Ascending aorta (tissue), 2 donors: ENCODE data around the gene OCEL1. TPM values are rescaled to one million over a fixed set of nuclear protein-coding genes. Genes with fewer than 3 reads are reported as not detected.

Experiments used
- DNase-seq, 2 donors: peaks; one replicate each; pipeline ENCODE4 v3.0.0-alpha.2; 2019; ENCODE audit warnings: low spot score in 2 of 2
- H3K27ac ChIP-seq, 2 donors: fragments of 200-600 bp; sonication (generic); one replicate each; pipeline ENCODE4 v1.5.1; 2016 to 2017; ENCODE audit warnings: mild to moderate bottlenecking in 1 of 2
- H3K27me3 ChIP-seq: fragments of 200-600 bp; sonication (generic); one replicate; pipeline ENCODE4 v1.5.1; 2017
- H3K36me3 ChIP-seq, 2 donors: fragments of 200-600 bp; sonication (generic); one replicate each; pipeline ENCODE4 v1.5.1; 2016
- H3K4me1 ChIP-seq, 2 donors: fragments of 200-600 bp; sonication (generic); one replicate each; pipeline ENCODE4 v1.5.1; 2016 to 2017; ENCODE audit warnings: mild to moderate bottlenecking in 1 of 2
- H3K4me3 ChIP-seq, 2 donors: fragments of 200-600 bp; sonication (generic); one replicate each; pipeline ENCODE4 v1.5.1; 2016 to 2017; ENCODE audit warnings: mild to moderate bottlenecking in 1 of 2
- H3K9me3 ChIP-seq, 2 donors: fragments of 200-600 bp; sonication (generic); one replicate each; pipeline ENCODE4 v1.5.1; 2016
- intact Hi-C: fragments of 100-400 bp; cut with DNase I; formaldehyde crosslinking; loops from one replicate; pipeline ENCODE4 v1.15.1; 2023
- total RNA-seq: library from RNA; depleted of rRNA; stranded (reverse); fragments of >200 nt; gene quantifications from one replicate; pipeline ENCODE4 v1.1.0, GENCODE V29; 2016
- TF ChIP-seq, protein P1 (sequence below), 3 experiments: fragments of 200-600 bp in 2 of 3; fragments of 450-650 bp in 1 of 3; sonication (generic) in 2 of 3; IDR thresholded peaks; one replicate each; pipeline ENCODE4 v1.5.1; 2016 to 2019; ENCODE audit warnings: antibody characterized with exemption in 3 of 3, mild to moderate bottlenecking in 1 of 3, moderate library complexity in 1 of 3

The OCEL1 gene, protein sequence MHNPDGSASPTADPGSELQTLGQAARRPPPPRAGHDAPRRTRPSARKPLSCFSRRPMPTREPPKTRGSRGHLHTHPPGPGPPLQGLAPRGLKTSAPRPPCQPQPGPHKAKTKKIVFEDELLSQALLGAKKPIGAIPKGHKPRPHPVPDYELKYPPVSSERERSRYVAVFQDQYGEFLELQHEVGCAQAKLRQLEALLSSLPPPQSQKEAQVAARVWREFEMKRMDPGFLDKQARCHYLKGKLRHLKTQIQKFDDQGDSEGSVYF
- total RNA-seq = 13.7 TPM

DNA sequence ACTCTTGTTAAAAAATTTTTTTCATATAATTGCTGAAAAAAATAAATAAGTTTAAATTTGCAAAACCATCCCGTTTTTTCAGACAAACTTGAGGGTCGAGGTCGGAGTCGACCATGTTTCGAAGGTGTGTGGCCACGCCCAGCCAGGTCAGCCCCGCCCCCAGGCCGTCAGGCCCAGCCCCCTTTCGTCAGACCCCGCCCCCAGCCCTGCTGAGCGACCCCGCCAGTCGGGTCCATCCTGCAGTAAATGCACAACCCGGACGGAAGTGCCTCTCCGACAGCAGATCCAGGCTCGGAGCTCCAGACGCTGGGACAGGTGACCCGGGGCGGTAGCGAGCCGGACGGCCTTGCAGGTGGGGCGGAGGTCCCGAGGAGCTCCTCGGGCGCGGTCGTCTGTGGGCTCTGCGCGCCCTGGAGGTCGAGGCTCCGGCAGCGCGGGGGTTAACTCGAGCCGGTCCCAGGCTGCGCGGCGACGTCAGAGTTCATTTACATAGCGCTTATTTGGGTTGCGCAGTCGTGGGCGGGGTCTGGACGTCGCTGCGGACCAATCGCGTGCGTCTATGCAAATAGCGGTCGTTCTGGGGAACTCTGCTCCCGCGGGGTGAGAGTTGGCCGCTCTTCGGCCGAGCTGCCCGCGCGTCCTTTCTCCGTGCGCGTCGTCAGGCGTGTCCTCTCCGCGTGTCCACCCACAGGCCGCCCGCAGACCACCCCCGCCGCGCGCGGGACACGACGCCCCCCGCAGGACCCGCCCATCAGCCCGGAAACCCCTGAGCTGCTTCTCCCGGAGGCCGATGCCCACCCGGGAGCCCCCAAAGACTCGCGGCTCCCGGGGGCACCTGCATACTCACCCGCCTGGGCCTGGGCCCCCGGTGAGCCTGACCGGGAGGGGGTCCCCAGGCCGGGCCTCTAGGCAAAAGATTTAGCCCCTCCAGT, at the start of gene OCEL1:
OCEL1 (plus strand) TSS at position 225 of the 932 bp plus-strand sequence; CDS start at position 247, 22 bp downstream.
- Histone ChIP-seq H3K4me3 (peak within 1 kb of the TSS; percentile 73 to 80), H3K9me3 (no peaks in the 10 kb centered on the region), H3K27ac (peak within 1 kb of the TSS; percentile 88 to 92), H3K4me1 (peaks cover 0 to 8% of the 10 kb centered on the region in 2 donors), H3K36me3 (peaks cover 5 to 16% of the 10 kb centered on the region in 2 donors), H3K27me3 (no peaks in the 10 kb centered on the region)
- DNase-seq = peak; percentile 90 to 99
- TF ChIP-seq, protein P1, sequence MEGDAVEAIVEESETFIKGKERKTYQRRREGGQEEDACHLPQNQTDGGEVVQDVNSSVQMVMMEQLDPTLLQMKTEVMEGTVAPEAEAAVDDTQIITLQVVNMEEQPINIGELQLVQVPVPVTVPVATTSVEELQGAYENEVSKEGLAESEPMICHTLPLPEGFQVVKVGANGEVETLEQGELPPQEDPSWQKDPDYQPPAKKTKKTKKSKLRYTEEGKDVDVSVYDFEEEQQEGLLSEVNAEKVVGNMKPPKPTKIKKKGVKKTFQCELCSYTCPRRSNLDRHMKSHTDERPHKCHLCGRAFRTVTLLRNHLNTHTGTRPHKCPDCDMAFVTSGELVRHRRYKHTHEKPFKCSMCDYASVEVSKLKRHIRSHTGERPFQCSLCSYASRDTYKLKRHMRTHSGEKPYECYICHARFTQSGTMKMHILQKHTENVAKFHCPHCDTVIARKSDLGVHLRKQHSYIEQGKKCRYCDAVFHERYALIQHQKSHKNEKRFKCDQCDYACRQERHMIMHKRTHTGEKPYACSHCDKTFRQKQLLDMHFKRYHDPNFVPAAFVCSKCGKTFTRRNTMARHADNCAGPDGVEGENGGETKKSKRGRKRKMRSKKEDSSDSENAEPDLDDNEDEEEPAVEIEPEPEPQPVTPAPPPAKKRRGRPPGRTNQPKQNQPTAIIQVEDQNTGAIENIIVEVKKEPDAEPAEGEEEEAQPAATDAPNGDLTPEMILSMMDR (IDR thresholded peaks at IDR 0.05) = no peak
- intact Hi-C loops = loop anchor here (1.0 to 5.0 kb wide), 3 partner anchors 11 to 149 kb away; partner anchors contain the start of genes HAUS8, MYO9B, NR2F6 and USE1

DNA sequence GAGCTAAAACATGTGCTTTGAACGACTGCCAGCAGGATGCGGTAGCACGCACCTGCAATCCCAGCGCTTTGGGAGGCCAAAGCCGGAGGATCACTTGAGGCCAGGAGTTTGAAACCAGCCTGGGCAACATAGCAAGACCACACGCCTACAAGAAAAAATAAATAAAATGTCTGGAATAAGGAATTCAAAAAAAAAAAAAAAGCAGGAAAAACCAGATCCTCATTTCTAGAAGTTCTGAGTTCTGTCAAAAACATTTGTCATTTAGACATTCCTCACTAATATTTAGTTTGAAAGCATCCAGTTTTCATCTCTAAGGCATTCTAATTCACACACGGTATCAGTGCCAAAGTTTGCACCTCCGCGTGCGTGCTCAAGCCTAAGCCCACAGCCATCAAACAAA, 47.7 kb upstream of the OCEL1 start:
- no peaks in the 10 kb centered on the region for H3K9me3 ChIP-seq
- intact Hi-C loops = no loop called here
- no peak overlapping the region for H3K27ac ChIP-seq
- no peak for DNase-seq
- no peaks in the 10 kb centered on the region for H3K4me1 ChIP-seq
- H3K27me3 ChIP-seq = no peaks in the 10 kb centered on the region
- TF ChIP-seq, protein P1 (IDR thresholded peaks at IDR 0.05) = no peak
- no peak overlapping the region for H3K4me3 ChIP-seq
- H3K36me3 ChIP-seq = peaks cover 78 to 79% of the 10 kb centered on the region in 2 donors

DNA sequence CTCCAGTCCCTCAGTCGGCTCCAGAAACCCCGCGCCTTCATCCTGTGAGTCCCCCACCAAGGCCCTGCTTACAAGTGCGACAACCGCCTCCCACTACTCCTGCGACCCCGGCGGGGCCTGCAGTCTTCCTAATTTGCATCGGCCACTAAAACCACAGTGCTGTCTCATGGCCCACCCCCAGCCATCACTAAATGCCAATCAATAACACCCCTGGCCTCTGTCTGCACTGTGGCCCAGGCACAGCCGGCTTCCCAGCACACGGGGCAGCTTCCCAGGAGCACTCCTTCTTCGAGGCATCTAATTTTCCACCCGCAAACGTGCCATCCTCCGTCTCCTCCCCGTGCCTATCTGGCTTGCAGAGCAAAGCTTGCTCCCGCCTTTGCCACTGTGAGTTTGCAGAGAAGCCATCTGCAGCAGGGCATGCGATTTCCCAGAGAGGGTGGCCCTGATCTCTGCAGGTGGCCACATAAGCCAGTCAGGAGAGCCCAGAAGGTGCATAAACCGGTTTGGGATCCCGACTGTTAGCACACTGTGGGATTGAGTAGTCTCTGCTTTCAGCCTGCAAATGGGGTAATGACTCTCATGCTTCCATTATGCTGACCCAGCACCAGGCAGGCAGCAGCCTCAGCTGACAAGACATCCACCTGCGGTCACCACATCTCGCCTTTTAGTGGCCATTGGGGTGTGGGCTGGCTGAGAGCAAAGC, 44.9 kb upstream of the OCEL1 start:
- Histone ChIP-seq H3K9me3 (no peaks in the 10 kb centered on the region), H3K36me3 (peaks cover 77 to 79% of the 10 kb centered on the region in 2 donors), H3K27me3 (no peaks in the 10 kb centered on the region), H3K4me3 (no peak overlapping the region), H3K4me1 (no peaks in the 10 kb centered on the region), H3K27ac (no peak overlapping the region)
- TF ChIP-seq, protein P1 (IDR thresholded peaks at IDR 0.05) = no peak
- no peak for DNase-seq
- intact Hi-C loops = no loop called here

DNA sequence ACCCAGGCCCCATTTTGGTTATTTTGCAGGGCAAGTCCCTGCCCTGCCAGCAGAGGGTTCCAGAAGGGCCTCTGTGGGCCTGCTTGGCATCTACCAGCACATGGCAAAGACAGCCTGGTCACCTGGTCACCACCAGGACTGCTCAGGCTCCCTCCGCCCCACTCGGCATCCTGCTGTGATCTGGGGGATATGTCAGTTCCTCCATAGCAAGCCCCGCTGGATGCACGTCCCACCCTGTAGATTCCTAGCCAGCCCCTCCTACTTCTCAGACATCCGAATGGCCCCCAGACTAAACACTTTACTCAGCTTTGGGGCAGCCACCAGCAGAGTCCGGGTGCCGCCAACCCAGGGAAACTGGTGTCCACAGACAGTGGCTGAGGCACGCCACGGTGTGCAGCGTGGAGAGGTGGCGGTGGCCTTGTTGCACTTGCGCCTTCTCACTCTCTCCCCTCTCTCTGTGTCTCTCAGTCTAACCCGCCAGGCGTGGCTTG, 42.7 kb upstream of the OCEL1 start:
- Histone ChIP-seq H3K36me3 (peaks cover 79% of the 10 kb centered on the region in 2 donors), H3K27me3 (no peaks in the 10 kb centered on the region), H3K9me3 (no peaks in the 10 kb centered on the region), H3K4me1 (no peaks in the 10 kb centered on the region), H3K4me3 (no peak overlapping the region), H3K27ac (no peak overlapping the region)
- TF ChIP-seq, protein P1 (IDR thresholded peaks at IDR 0.05) = no peak
- DNase-seq = no peak
- intact Hi-C loops = no loop called here

DNA sequence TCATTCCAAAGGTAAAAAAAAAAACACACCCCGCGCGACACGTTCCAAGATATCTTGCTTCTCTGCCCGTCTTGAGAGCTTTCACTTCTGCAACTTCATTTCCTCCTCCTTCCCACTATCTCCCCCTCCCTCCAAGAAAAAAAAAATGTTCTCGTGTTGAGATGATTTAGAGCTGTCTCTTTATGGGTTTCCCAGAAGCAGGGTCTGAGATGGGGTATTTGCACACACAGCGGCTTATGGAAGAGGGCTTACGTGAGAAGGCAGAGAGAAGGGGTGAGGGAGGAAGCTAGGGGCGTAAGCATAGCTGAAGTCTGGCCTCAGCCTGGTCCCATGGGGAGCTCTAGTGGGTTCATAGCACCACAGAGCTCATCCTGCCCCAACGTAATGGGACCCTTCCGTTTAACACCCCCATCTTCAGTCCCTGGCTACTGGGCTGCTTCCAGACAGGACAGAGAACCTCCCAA, 42.1 kb upstream of the OCEL1 start:
- H3K9me3 ChIP-seq = no peaks in the 10 kb centered on the region
- intact Hi-C loops = no loop called here
- TF ChIP-seq, protein P1 (IDR thresholded peaks at IDR 0.05) = no peak
- H3K4me1 ChIP-seq = no peaks in the 10 kb centered on the region
- DNase-seq = no peak
- H3K36me3 ChIP-seq = peaks cover 79 to 80% of the 10 kb centered on the region in 2 donors
- no peaks in the 10 kb centered on the region for H3K27me3 ChIP-seq
- no peak overlapping the region for H3K27ac ChIP-seq
- no peak overlapping the region for H3K4me3 ChIP-seq
